K562 (cell line): ENCODE results near the gene ZNF384. TPM values are rescaled to one million over a fixed set of nuclear protein-coding genes. Genes with fewer than 3 reads are reported as not detected.

Source experiments
- ATAC-seq: fragments of 200-7000 bp; cut with Tn5 transposase; 3 replicates; pipeline ENCODE4 v1.9.1; 2020; ENCODE audit warnings: moderate library complexity
- BruUV-seq: library from RNA; stranded (reverse); fragments of 400-500 nt; replicated peaks from 2 replicates; lab custom pipeline; 2021; lab: Mats Ljungman, UMichigan
- CTCF ChIA-PET: fragments of 300-600 bp; formaldehyde crosslinking; extraction: SDS; loops from one replicate; lab custom pipeline; 2021; ENCODE audit warnings: low intra/inter-chr PET ratio; lab: Yijun Ruan, JAX
- POLR2A ChIA-PET: fragments of 300-600, 350-650 bp; sonication (Branson Sonifier 250); formaldehyde crosslinking; extraction: SDS; loops from one replicate; lab custom pipeline; 2021; ENCODE audit warnings: antibody characterized with exemption, inconsistent platforms; lab: Yijun Ruan, JAX
- DNase-seq, 4 experiments: peaks; one replicate each; pipeline versions ENCODE4 v3.0.0 to v3.0.0-alpha.2; 2011 to 2018; ENCODE audit warnings: low spot score in 3 of 4, mixed read lengths in 3 of 4; ENCODE audit errors: extremely low read depth in 1 of 4
- FAIRE-seq: peaks from 2 replicates; lab custom pipeline; 2011; peaks lifted over from hg19 to GRCh38; lab: Jason Lieb, UNC
- H2AFZ ChIP-seq: 2 replicates; pipeline ENCODE4 v1.6.0; 2011; ENCODE audit warnings: low read depth, low read length, control low read depth, inconsistent platforms
- H3K27ac ChIP-seq: fragments of 200-600 bp; 3 replicates; pipeline ENCODE4 v1.8.0; 2011; ENCODE audit warnings: low read depth, mild to moderate bottlenecking, control low read depth, inconsistent platforms, low read length, moderate library complexity, mixed read lengths; ENCODE audit errors: extremely low read depth
- H3K27me3 ChIP-seq, 2 experiments: fragments of 300-600 bp in 1 of 2; 2 replicates in 1 of 2; 3 replicates in 1 of 2; pipeline versions ENCODE4 v1.6.0 to v1.8.0; 2011; ENCODE audit warnings: inconsistent platforms in 2 of 2, low read length in 2 of 2, mild to moderate bottlenecking in 1 of 2, mixed read lengths in 1 of 2, moderate library complexity in 1 of 2; ENCODE audit not compliant: control insufficient read depth in 2 of 2, insufficient read depth in 2 of 2
- H3K36me3 ChIP-seq: fragments of 300-600 bp; 3 replicates; pipeline ENCODE4 v1.8.0; 2011; ENCODE audit warnings: mild to moderate bottlenecking, low read length, inconsistent platforms; ENCODE audit not compliant: control insufficient read depth, insufficient read depth
- H3K4me1 ChIP-seq, 2 experiments: fragments of 200-600 bp in 1 of 2; replicated peaks in 1 of 2; 2 replicates in 1 of 2; 3 replicates in 1 of 2; pipeline versions ENCODE4 v1.5.1 to v1.8.0; 2011; ENCODE audit warnings: inconsistent platforms in 2 of 2, low read length in 2 of 2, mild to moderate bottlenecking in 1 of 2, mixed read lengths in 1 of 2, moderate library complexity in 1 of 2; ENCODE audit not compliant: control insufficient read depth in 2 of 2, insufficient read depth in 2 of 2
- H3K4me2 ChIP-seq: 2 replicates; pipeline ENCODE4 v1.6.1; 2011; ENCODE audit warnings: low read length, control low read depth, inconsistent platforms, mixed read lengths; ENCODE audit not compliant: insufficient read depth
- H3K4me3 ChIP-seq: fragments of 200-600 bp; sonication (generic), shearing (Covaris generic); 2 replicates; pipeline ENCODE4 v1.5.1; 2016; ENCODE audit warnings: control low read depth, inconsistent platforms
- H3K79me2 ChIP-seq: fragments of 200-600 bp; 3 replicates; pipeline ENCODE4 v1.8.0; 2011; ENCODE audit warnings: low read length, inconsistent platforms; ENCODE audit not compliant: control insufficient read depth, insufficient read depth
- H3K9ac ChIP-seq, 2 experiments: 2 replicates each; pipeline versions ENCODE4 v1.6.0 to v1.6.1; 2011; ENCODE audit warnings: low read depth in 2 of 2, low read length in 2 of 2, control low read depth in 1 of 2, inconsistent platforms in 1 of 2, mild to moderate bottlenecking in 1 of 2, mixed read lengths in 1 of 2; ENCODE audit not compliant: insufficient read depth in 1 of 2
- H3K9me1 ChIP-seq: one replicate; pipeline ENCODE4 v1.6.0; 2011; ENCODE audit warnings: inconsistent platforms, mild to moderate bottlenecking, low read length, moderate library complexity; ENCODE audit not compliant: control insufficient read depth, insufficient read depth
- H3K9me3 ChIP-seq: replicated peaks from 2 replicates; pipeline ENCODE4 v1.5.1; 2011; ENCODE audit warnings: low read depth, low read length, inconsistent platforms; ENCODE audit not compliant: control insufficient read depth, insufficient read depth
- H4K20me1 ChIP-seq: replicated peaks from 2 replicates; pipeline ENCODE4 v1.6.1; 2011; ENCODE audit warnings: low read length, inconsistent platforms, mixed read lengths; ENCODE audit not compliant: control insufficient read depth, insufficient read depth
- ETV5 ChIP-seq: sonication (generic); formaldehyde crosslinking; IDR thresholded peaks from 2 replicates; pipeline ENCODE4 v1.4.0; 2020; ENCODE audit warnings: low read depth, mild to moderate bottlenecking, missing genetic modification reagents
- KLF1 ChIP-seq: fragments of 450-650 bp; IDR thresholded peaks from 2 replicates; pipeline ENCODE4 v1.6.1; 2016; ENCODE audit warnings: missing genetic modification characterization, missing compliant biosample characterization
- MTA1 ChIP-seq: fragments of 450-650 bp; IDR thresholded peaks from 2 replicates; pipeline ENCODE4 v1.6.1; 2017; ENCODE audit warnings: borderline replicate concordance
- PHF8 ChIP-seq: fragments of 200-600 bp; sonication (generic); IDR thresholded peaks from 2 replicates; pipeline ENCODE4 v1.6.1; 2012; ENCODE audit warnings: mixed run types, mild to moderate bottlenecking, inconsistent platforms, low read length, moderate library complexity, borderline replicate concordance
- RUNX1 ChIP-seq: sonication (generic); IDR thresholded peaks from 2 replicates; pipeline ENCODE4 v1.6.1; 2016; ENCODE audit warnings: antibody characterized with exemption, low read depth
- SPI1 ChIP-seq: IDR thresholded peaks from 2 replicates; pipeline ENCODE4 v1.6.1; 2011; ENCODE audit warnings: low read depth, low read length, control low read depth, borderline replicate concordance
- UBTF ChIP-seq, 2 experiments: IDR thresholded peaks; 2 replicates each; pipeline ENCODE4 v1.6.1; 2012; ENCODE audit warnings: improper control_type of control experiment in 2 of 2, low read depth in 2 of 2, low read length in 2 of 2, borderline replicate concordance in 1 of 2
- XRCC3 ChIP-seq: fragments of 450-650 bp; IDR thresholded peaks from 2 replicates; pipeline ENCODE4 v1.6.1; 2017; ENCODE audit warnings: mild to moderate bottlenecking, moderate library complexity
- XRCC4 ChIP-seq: IDR thresholded peaks from one replicate; pipeline ENCODE4 v1.6.1; 2011; ENCODE audit not compliant: insufficient read depth, insufficient read length; ENCODE audit errors: extremely low read depth
- ZNF551 ChIP-seq: fragments of 250-450 bp; sonication (Bioruptor Pico); IDR thresholded peaks from 2 replicates; pipeline ENCODE4 v1.5.0; 2021; ENCODE audit warnings: mild to moderate bottlenecking, moderate library complexity
- WGBS: fragments of 100-300 bp; shearing (Covaris generic); methylation state at CpG from one replicate; pipeline ENCODE4 v1.1.6; 2016; ENCODE audit warnings: low coverage, mixed read lengths; ENCODE audit not compliant: insufficient coverage; ENCODE audit errors: missing lambda C conversion rate; 5-methylcytosine and 5-hydroxymethylcytosine counted together
- in situ Hi-C: fragments of 300-500 bp; cut with MboI; formaldehyde crosslinking; loops from 4 replicates; pipeline ENCODE4 v1.15.0; 2018; ENCODE audit warnings: inconsistent platforms, mixed read lengths
- intact Hi-C: fragments of 100-400 bp; cut with micrococcal nuclease; formaldehyde crosslinking; loops from 2 replicates; pipeline ENCODE4 v1.14.2; 2022
- polyA plus RNA-seq, 8 experiments: library from polyadenylated mRNA; depleted of rRNA in 4 of 8; stranded (reverse) in 5 of 8; unstranded in 3 of 8; fragments of >200 nt; fragmentation: Nextera tagmentation in 2 of 8; fragmentation: Illumina TruSeq in 1 of 8; extraction: Ambion mirVana in 2 of 8; extraction: Trizol in 1 of 8; gene quantifications; 2 replicates each; pipeline versions ENCODE4 v1.2.1 to v1.2.3, GENCODE V29; 2011 to 2014; ENCODE audit warnings: inconsistent platforms in 1 of 8, missing spikeins in 1 of 8
- total RNA-seq, 7 experiments: library from RNA; depleted of rRNA in 6 of 7; stranded (reverse); fragments of >200 nt in 6 of 7; fragmentation: Illumina TruSeq in 2 of 7; extraction: Trizol in 2 of 7; gene quantifications; 2 replicates each; pipeline versions ENCODE4 v1.2.1 to v1.2.3, GENCODE V29; 2011 to 2021; ENCODE audit warnings: low replicate concordance in 1 of 7
- TF ChIP-seq, protein P1 (sequence below), 2 experiments: IDR thresholded peaks; 2 replicates each; pipeline ENCODE4 v1.6.1; 2011; ENCODE audit warnings: borderline replicate concordance in 1 of 2, control low read depth in 1 of 2, low read depth in 1 of 2, low read length in 1 of 2, mild to moderate bottlenecking in 1 of 2, mixed read lengths in 1 of 2, moderate library complexity in 1 of 2; ENCODE audit not compliant: insufficient read depth in 1 of 2, insufficient read length in 1 of 2, poor library complexity in 1 of 2, severe bottlenecking in 1 of 2; ENCODE audit errors: extremely low read depth in 1 of 2
- TF ChIP-seq, protein P2 (sequence below), 2 experiments: fragments of 450-650 bp in 1 of 2; sonication (generic) in 1 of 2; formaldehyde crosslinking; conservative IDR thresholded peaks; 2 replicates each; pipeline versions ENCODE4 v1.4.0 to v1.8.1; 2020 to 2022; ENCODE audit warnings: mild to moderate bottlenecking in 1 of 2, missing genetic modification reagents in 1 of 2
- TF ChIP-seq, protein P3 (sequence below): sonication (generic); formaldehyde crosslinking; IDR thresholded peaks from 2 replicates; pipeline ENCODE4 v1.8.1; 2023; ENCODE audit warnings: mild to moderate bottlenecking, missing genetic modification reagents, moderate library complexity

Gene ZNF384
- total and polyA plus RNA-seq, 9 of the 15 experiments (the other 6 are each of a cell fraction or from before 2014, with no cell fraction given), result 0.36 to 64.8 (median 21.3) TPM

- TF ChIP-seq SPI1, result peak; percentile 72
- peak; percentile 2; the same call in 1 of the 2 replicates for TF ChIP-seq PHF8
- TF ChIP-seq, protein P1, sequence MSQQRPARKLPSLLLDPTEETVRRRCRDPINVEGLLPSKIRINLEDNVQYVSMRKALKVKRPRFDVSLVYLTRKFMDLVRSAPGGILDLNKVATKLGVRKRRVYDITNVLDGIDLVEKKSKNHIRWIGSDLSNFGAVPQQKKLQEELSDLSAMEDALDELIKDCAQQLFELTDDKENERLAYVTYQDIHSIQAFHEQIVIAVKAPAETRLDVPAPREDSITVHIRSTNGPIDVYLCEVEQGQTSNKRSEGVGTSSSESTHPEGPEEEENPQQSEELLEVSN (IDR thresholded peaks at IDR 0.05; ENCODE audit: borderline replicate concordance in 1 of 2, extremely low read depth in 1 of 2, insufficient read depth in 1 of 2, insufficient read length in 1 of 2, low read depth in 1 of 2, low read length in 1 of 2, poor library complexity in 1 of 2, severe bottlenecking in 1 of 2), result peak in 1 of 2 experiments; percentile 10
- no peak for TF ChIP-seq MTA1
- TF ChIP-seq, protein P2, sequence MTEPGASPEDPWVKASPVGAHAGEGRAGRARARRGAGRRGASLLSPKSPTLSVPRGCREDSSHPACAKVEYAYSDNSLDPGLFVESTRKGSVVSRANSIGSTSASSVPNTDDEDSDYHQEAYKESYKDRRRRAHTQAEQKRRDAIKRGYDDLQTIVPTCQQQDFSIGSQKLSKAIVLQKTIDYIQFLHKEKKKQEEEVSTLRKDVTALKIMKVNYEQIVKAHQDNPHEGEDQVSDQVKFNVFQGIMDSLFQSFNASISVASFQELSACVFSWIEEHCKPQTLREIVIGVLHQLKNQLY (CRISPR knock-in tag; conservative IDR thresholded peaks at IDR 0.05), result no peak
- TF ChIP-seq, all 486 proteins: peak for 5
These were observed 50.9 kb downstream of the ZNF384 start (continued) for GRCh38 chr12:6638305-6638704.

GRCh38 chr12:6635856-6636531, 53.2 kb downstream of the ZNF384 start, which contains the start of gene LPAR5:
TSS of gene LPAR5 (minus strand) at chr12:6635959. CDS start at chr12:6621248, 14,711 bp downstream.
- WGBS, result 5% methylated on average over 17 of the region's 18 CpGs
- no peaks in the 10 kb centered on the region for H3K9me1 ChIP-seq
- H3K27ac ChIP-seq, result peak within 1 kb of the TSS; percentile 76
- H3K9ac ChIP-seq, result peak within 1 kb of the TSS; percentile 78 to 85
- POLR2A ChIA-PET, result interaction anchor here (0.8 to 0.9 kb wide), 3 partner anchors 9 to 53 kb away, joined by 3 read pairs; partner anchors contain the start of gene ZNF384
- CTCF ChIA-PET, result no interaction called here
- no peaks in the 10 kb centered on the region for H4K20me1 ChIP-seq
- H3K9me3 ChIP-seq, result no peaks in the 10 kb centered on the region; the same call in 1 of the 2 replicates
- no peaks in the 10 kb centered on the region; the same call in 2 of the 3 replicates for H3K36me3 ChIP-seq
- H3K27me3 ChIP-seq, result no peaks in the 10 kb centered on the region
- intact Hi-C loops (no loop called here), in situ Hi-C loops (no loop called here)
- peak within 1 kb of the TSS; percentile 78 for H3K4me2 ChIP-seq
- DNase-seq (peak; percentile 75 to 86 (median 78)), ATAC-seq (peak; percentile 93), FAIRE-seq (peak; percentile 84)
- TSS peak; percentile 93 for BruUV-seq
- peaks cover 55 to 61% of the 10 kb centered on the region in 2 experiments; a peak in 4 of 5 replicates for H3K4me1 ChIP-seq
- peak within 1 kb of the TSS; percentile 74; the same call in 1 of the 2 replicates for H2AFZ ChIP-seq
- peak within 1 kb of the TSS; percentile 51 for H3K4me3 ChIP-seq
- H3K79me2 ChIP-seq, result peaks cover 37% of the 10 kb centered on the region
- TF ChIP-seq, protein P3, sequence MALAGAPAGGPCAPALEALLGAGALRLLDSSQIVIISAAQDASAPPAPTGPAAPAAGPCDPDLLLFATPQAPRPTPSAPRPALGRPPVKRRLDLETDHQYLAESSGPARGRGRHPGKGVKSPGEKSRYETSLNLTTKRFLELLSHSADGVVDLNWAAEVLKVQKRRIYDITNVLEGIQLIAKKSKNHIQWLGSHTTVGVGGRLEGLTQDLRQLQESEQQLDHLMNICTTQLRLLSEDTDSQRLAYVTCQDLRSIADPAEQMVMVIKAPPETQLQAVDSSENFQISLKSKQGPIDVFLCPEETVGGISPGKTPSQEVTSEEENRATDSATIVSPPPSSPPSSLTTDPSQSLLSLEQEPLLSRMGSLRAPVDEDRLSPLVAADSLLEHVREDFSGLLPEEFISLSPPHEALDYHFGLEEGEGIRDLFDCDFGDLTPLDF, result no peak
- TF ChIP-seq RUNX1 (no peak), UBTF (IDR thresholded peaks at IDR 0.05; ENCODE audit: borderline replicate concordance in 1 of 2, low read depth in 2 of 2, low read length in 2 of 2) (peak in 1 of 2 experiments; percentile 71; a peak in 1 of 4 replicates), ZNF551 (CRISPR knock-in tag) (no peak), XRCC3 (no peak), KLF1 (tag) (no peak), XRCC4 (no peak), ETV5 (CRISPR knock-in tag) (peak; percentile 42; the same call in 1 of the 2 replicates)
